K562 (cell line): ENCODE measurements around the gene TBC1D17. TPM values are rescaled to one million over a fixed set of nuclear protein-coding genes. Genes with fewer than 3 reads are reported as not detected.

ENCODE experiments used
- ATAC-seq: fragments of 200-7000 bp; cut with Tn5 transposase; 3 replicates; pipeline ENCODE4 v1.9.1; 2020; ENCODE audit warnings: moderate library complexity
- BruUV-seq: library from RNA; stranded (reverse); fragments of 400-500 nt; replicated peaks from 2 replicates; lab custom pipeline; 2021; lab: Mats Ljungman, UMichigan
- CTCF ChIA-PET: fragments of 300-600 bp; formaldehyde crosslinking; extraction: SDS; loops from one replicate; lab custom pipeline; 2021; ENCODE audit warnings: low intra/inter-chr PET ratio; lab: Yijun Ruan, JAX
- POLR2A ChIA-PET: fragments of 300-600, 350-650 bp; sonication (Branson Sonifier 250); formaldehyde crosslinking; extraction: SDS; loops from one replicate; lab custom pipeline; 2021; ENCODE audit warnings: antibody characterized with exemption, inconsistent platforms; lab: Yijun Ruan, JAX
- DNase-seq, 4 experiments: peaks; one replicate each; pipeline versions ENCODE4 v3.0.0 to v3.0.0-alpha.2; 2011 to 2018; ENCODE audit warnings: low spot score in 3 of 4, mixed read lengths in 3 of 4; ENCODE audit errors: extremely low read depth in 1 of 4
- FAIRE-seq: peaks from 2 replicates; lab custom pipeline; 2011; peaks lifted over from hg19 to GRCh38; lab: Jason Lieb, UNC
- H2AFZ ChIP-seq: 2 replicates; pipeline ENCODE4 v1.6.0; 2011; ENCODE audit warnings: low read depth, low read length, control low read depth, inconsistent platforms
- H3K27ac ChIP-seq: fragments of 200-600 bp; 3 replicates; pipeline ENCODE4 v1.8.0; 2011; ENCODE audit warnings: low read depth, mild to moderate bottlenecking, control low read depth, inconsistent platforms, low read length, moderate library complexity, mixed read lengths; ENCODE audit errors: extremely low read depth
- H3K27me3 ChIP-seq, 2 experiments: fragments of 300-600 bp in 1 of 2; 2 replicates in 1 of 2; 3 replicates in 1 of 2; pipeline versions ENCODE4 v1.6.0 to v1.8.0; 2011; ENCODE audit warnings: inconsistent platforms in 2 of 2, low read length in 2 of 2, mild to moderate bottlenecking in 1 of 2, mixed read lengths in 1 of 2, moderate library complexity in 1 of 2; ENCODE audit not compliant: control insufficient read depth in 2 of 2, insufficient read depth in 2 of 2
- H3K36me3 ChIP-seq: fragments of 300-600 bp; 3 replicates; pipeline ENCODE4 v1.8.0; 2011; ENCODE audit warnings: mild to moderate bottlenecking, low read length, inconsistent platforms; ENCODE audit not compliant: control insufficient read depth, insufficient read depth
- H3K4me1 ChIP-seq, 2 experiments: fragments of 200-600 bp in 1 of 2; replicated peaks in 1 of 2; 2 replicates in 1 of 2; 3 replicates in 1 of 2; pipeline versions ENCODE4 v1.5.1 to v1.8.0; 2011; ENCODE audit warnings: inconsistent platforms in 2 of 2, low read length in 2 of 2, mild to moderate bottlenecking in 1 of 2, mixed read lengths in 1 of 2, moderate library complexity in 1 of 2; ENCODE audit not compliant: control insufficient read depth in 2 of 2, insufficient read depth in 2 of 2
- H3K4me2 ChIP-seq: 2 replicates; pipeline ENCODE4 v1.6.1; 2011; ENCODE audit warnings: low read length, control low read depth, inconsistent platforms, mixed read lengths; ENCODE audit not compliant: insufficient read depth
- H3K4me3 ChIP-seq: fragments of 200-600 bp; sonication (generic), shearing (Covaris generic); 2 replicates; pipeline ENCODE4 v1.5.1; 2016; ENCODE audit warnings: control low read depth, inconsistent platforms
- H3K79me2 ChIP-seq: fragments of 200-600 bp; 3 replicates; pipeline ENCODE4 v1.8.0; 2011; ENCODE audit warnings: low read length, inconsistent platforms; ENCODE audit not compliant: control insufficient read depth, insufficient read depth
- H3K9ac ChIP-seq, 2 experiments: 2 replicates each; pipeline versions ENCODE4 v1.6.0 to v1.6.1; 2011; ENCODE audit warnings: low read depth in 2 of 2, low read length in 2 of 2, control low read depth in 1 of 2, inconsistent platforms in 1 of 2, mild to moderate bottlenecking in 1 of 2, mixed read lengths in 1 of 2; ENCODE audit not compliant: insufficient read depth in 1 of 2
- H3K9me1 ChIP-seq: one replicate; pipeline ENCODE4 v1.6.0; 2011; ENCODE audit warnings: inconsistent platforms, mild to moderate bottlenecking, low read length, moderate library complexity; ENCODE audit not compliant: control insufficient read depth, insufficient read depth
- H3K9me3 ChIP-seq: replicated peaks from 2 replicates; pipeline ENCODE4 v1.5.1; 2011; ENCODE audit warnings: low read depth, low read length, inconsistent platforms; ENCODE audit not compliant: control insufficient read depth, insufficient read depth
- H4K20me1 ChIP-seq: replicated peaks from 2 replicates; pipeline ENCODE4 v1.6.1; 2011; ENCODE audit warnings: low read length, inconsistent platforms, mixed read lengths; ENCODE audit not compliant: control insufficient read depth, insufficient read depth
- CBFB ChIP-seq: sonication (generic); formaldehyde crosslinking; IDR thresholded peaks from 2 replicates; pipeline ENCODE4 v1.4.0; 2020; ENCODE audit warnings: mild to moderate bottlenecking, missing genetic modification reagents
- ELF2 ChIP-seq: fragments of 250-450 bp; sonication (Bioruptor Pico); IDR thresholded peaks from 2 replicates; pipeline ENCODE4 v1.5.0; 2021; ENCODE audit warnings: mild to moderate bottlenecking
- ESRRB ChIP-seq: fragments of 250-450 bp; sonication (Bioruptor Pico); IDR thresholded peaks from 2 replicates; pipeline ENCODE4 v1.5.0; 2020; ENCODE audit warnings: mild to moderate bottlenecking, moderate library complexity, borderline replicate concordance
- GTF2A2 ChIP-seq: IDR thresholded peaks from 2 replicates; pipeline ENCODE4 v1.6.1; 2016; ENCODE audit warnings: mild to moderate bottlenecking, missing genetic modification characterization, missing compliant biosample characterization
- MXI1 ChIP-seq: IDR thresholded peaks from 2 replicates; pipeline ENCODE4 v1.6.1; 2011; ENCODE audit warnings: low read depth, mild to moderate bottlenecking, improper control_type of control experiment, low read length
- NR4A1 ChIP-seq, 2 experiments: fragments of 250-450 bp in 1 of 2; fragments of 450-650 bp in 1 of 2; sonication (Bioruptor Pico) in 1 of 2; IDR thresholded peaks; 2 replicates each; pipeline versions ENCODE4 v1.4.0 to v1.6.1; 2016 to 2020; ENCODE audit warnings: mild to moderate bottlenecking in 2 of 2, missing compliant biosample characterization in 1 of 2, missing genetic modification characterization in 1 of 2, moderate library complexity in 1 of 2
- SAFB2 ChIP-seq: fragments of 200-400 bp; formaldehyde crosslinking; IDR thresholded peaks from 2 replicates; pipeline ENCODE4 v1.6.1; 2018; ENCODE audit warnings: borderline replicate concordance, low read length, low read depth, moderate library complexity; ENCODE audit not compliant: severe bottlenecking
- SAP30 ChIP-seq: fragments of 200-600 bp; sonication (generic); IDR thresholded peaks from 2 replicates; pipeline ENCODE4 v1.6.1; 2012; ENCODE audit warnings: borderline replicate concordance, low read depth, mild to moderate bottlenecking, moderate library complexity, low read length, control low read depth, inconsistent platforms; ENCODE audit not compliant: insufficient read depth, poor library complexity, severe bottlenecking
- TAF9B ChIP-seq: fragments of 450-650 bp; IDR thresholded peaks from 2 replicates; pipeline ENCODE4 v1.6.1; 2018; ENCODE audit warnings: mild to moderate bottlenecking; ENCODE audit not compliant: partially characterized antibody
- ZNF143 ChIP-seq: sonication (generic); formaldehyde crosslinking; IDR thresholded peaks from 2 replicates; pipeline ENCODE4 v1.9.0; 2022; ENCODE audit warnings: mild to moderate bottlenecking, missing genetic modification reagents
- WGBS: fragments of 100-300 bp; shearing (Covaris generic); methylation state at CpG from one replicate; pipeline ENCODE4 v1.1.6; 2016; ENCODE audit warnings: low coverage, mixed read lengths; ENCODE audit not compliant: insufficient coverage; ENCODE audit errors: missing lambda C conversion rate; 5-methylcytosine and 5-hydroxymethylcytosine counted together
- in situ Hi-C: fragments of 300-500 bp; cut with MboI; formaldehyde crosslinking; loops from 4 replicates; pipeline ENCODE4 v1.15.0; 2018; ENCODE audit warnings: inconsistent platforms, mixed read lengths
- intact Hi-C: fragments of 100-400 bp; cut with micrococcal nuclease; formaldehyde crosslinking; loops from 2 replicates; pipeline ENCODE4 v1.14.2; 2022
- polyA plus RNA-seq, 8 experiments: library from polyadenylated mRNA; depleted of rRNA in 4 of 8; stranded (reverse) in 5 of 8; unstranded in 3 of 8; fragments of >200 nt; fragmentation: Nextera tagmentation in 2 of 8; fragmentation: Illumina TruSeq in 1 of 8; extraction: Ambion mirVana in 2 of 8; extraction: Trizol in 1 of 8; gene quantifications; 2 replicates each; pipeline versions ENCODE4 v1.2.1 to v1.2.3, GENCODE V29; 2011 to 2014; ENCODE audit warnings: inconsistent platforms in 1 of 8, missing spikeins in 1 of 8
- total RNA-seq, 7 experiments: library from RNA; depleted of rRNA in 6 of 7; stranded (reverse); fragments of >200 nt in 6 of 7; fragmentation: Illumina TruSeq in 2 of 7; extraction: Trizol in 2 of 7; gene quantifications; 2 replicates each; pipeline versions ENCODE4 v1.2.1 to v1.2.3, GENCODE V29; 2011 to 2021; ENCODE audit warnings: low replicate concordance in 1 of 7
- TF ChIP-seq, protein P1 (sequence below): fragments of 250-450 bp; sonication (Bioruptor Pico); IDR thresholded peaks from 2 replicates; pipeline ENCODE4 v1.8.0; 2022; ENCODE audit warnings: inconsistent platforms
- TF ChIP-seq, protein P2 (sequence below): fragments of 450-650 bp; IDR thresholded peaks from 2 replicates; pipeline ENCODE4 v1.6.1; 2014; ENCODE audit warnings: low read depth, mild to moderate bottlenecking, moderate library complexity, borderline replicate concordance
- TF ChIP-seq, protein P3 (sequence below): fragments of 250-450 bp; sonication (Bioruptor Pico); IDR thresholded peaks from 2 replicates; pipeline ENCODE4 v1.4.0; 2020; ENCODE audit warnings: mild to moderate bottlenecking, moderate library complexity

Gene TBC1D17
- total and polyA plus RNA-seq, 9 of the 15 experiments (the other 6 are each of a cell fraction or from before 2014, with no cell fraction given): 0.42 to 16.0 (median 3.8) TPM

- WGBS: 87% methylated on average over 22 of the region's 23 CpGs
- in situ Hi-C loops (no loop called here), intact Hi-C loops (no loop called here)
- no peaks in the 10 kb centered on the region for H3K79me2 ChIP-seq
- FAIRE-seq: no peak
- no peak for DNase-seq
- no peak overlapping the region for H3K4me2 ChIP-seq
- no TSS peak for BruUV-seq
- H3K27ac ChIP-seq: no peak overlapping the region
- H2AFZ ChIP-seq: no peak overlapping the region
- no peak for ATAC-seq
- peaks cover 3% of the 10 kb centered on the region for H3K9me1 ChIP-seq
- H3K4me3 ChIP-seq: no peak overlapping the region
- TF ChIP-seq, protein P1, sequence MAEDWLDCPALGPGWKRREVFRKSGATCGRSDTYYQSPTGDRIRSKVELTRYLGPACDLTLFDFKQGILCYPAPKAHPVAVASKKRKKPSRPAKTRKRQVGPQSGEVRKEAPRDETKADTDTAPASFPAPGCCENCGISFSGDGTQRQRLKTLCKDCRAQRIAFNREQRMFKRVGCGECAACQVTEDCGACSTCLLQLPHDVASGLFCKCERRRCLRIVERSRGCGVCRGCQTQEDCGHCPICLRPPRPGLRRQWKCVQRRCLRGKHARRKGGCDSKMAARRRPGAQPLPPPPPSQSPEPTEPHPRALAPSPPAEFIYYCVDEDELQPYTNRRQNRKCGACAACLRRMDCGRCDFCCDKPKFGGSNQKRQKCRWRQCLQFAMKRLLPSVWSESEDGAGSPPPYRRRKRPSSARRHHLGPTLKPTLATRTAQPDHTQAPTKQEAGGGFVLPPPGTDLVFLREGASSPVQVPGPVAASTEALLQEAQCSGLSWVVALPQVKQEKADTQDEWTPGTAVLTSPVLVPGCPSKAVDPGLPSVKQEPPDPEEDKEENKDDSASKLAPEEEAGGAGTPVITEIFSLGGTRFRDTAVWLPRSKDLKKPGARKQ: no peak
- TF ChIP-seq, protein P2, sequence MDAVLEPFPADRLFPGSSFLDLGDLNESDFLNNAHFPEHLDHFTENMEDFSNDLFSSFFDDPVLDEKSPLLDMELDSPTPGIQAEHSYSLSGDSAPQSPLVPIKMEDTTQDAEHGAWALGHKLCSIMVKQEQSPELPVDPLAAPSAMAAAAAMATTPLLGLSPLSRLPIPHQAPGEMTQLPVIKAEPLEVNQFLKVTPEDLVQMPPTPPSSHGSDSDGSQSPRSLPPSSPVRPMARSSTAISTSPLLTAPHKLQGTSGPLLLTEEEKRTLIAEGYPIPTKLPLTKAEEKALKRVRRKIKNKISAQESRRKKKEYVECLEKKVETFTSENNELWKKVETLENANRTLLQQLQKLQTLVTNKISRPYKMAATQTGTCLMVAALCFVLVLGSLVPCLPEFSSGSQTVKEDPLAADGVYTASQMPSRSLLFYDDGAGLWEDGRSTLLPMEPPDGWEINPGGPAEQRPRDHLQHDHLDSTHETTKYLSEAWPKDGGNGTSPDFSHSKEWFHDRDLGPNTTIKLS: no peak
- TF ChIP-seq GTF2A2 (no peak), ESRRB (no peak), ELF2 (CRISPR knock-in tag) (no peak), TAF9B (no peak), ZNF143 (CRISPR knock-in tag) (no peak), MXI1 (no peak), CBFB (CRISPR knock-in tag) (no peak), SAP30 (no peak), SAFB2 (no peak), NR4A1 (CRISPR knock-in tag; IDR thresholded peaks at IDR 0.05) (no peak), NR4A1 (tag; IDR thresholded peaks at IDR 0.05) (no peak)
- TF ChIP-seq, protein P3, sequence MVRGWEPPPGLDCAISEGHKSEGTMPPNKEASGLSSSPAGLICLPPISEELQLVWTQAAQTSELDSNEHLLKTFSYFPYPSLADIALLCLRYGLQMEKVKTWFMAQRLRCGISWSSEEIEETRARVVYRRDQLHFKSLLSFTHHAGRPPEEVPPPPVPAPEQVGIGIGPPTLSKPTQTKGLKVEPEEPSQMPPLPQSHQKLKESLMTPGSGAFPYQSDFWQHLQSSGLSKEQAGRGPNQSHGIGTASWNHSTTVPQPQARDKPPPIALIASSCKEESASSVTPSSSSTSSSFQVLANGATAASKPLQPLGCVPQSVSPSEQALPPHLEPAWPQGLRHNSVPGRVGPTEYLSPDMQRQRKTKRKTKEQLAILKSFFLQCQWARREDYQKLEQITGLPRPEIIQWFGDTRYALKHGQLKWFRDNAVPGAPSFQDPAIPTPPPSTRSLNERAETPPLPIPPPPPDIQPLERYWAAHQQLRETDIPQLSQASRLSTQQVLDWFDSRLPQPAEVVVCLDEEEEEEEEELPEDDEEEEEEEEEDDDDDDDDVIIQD (CRISPR knock-in tag): no peak
- no peaks in the 10 kb centered on the region for H3K9me3 ChIP-seq
- H4K20me1 ChIP-seq: no peaks in the 10 kb centered on the region
- ChIA-PET POLR2A (interaction anchor here (1.1 to 1.9 kb wide), 2 partner anchors 9 to 10 kb away, joined by 4 to 12 read pairs; partner anchors contain the start of genes AKT1S1, IL4I1 and TBC1D17), CTCF (no interaction called here)
- H3K4me1 ChIP-seq: peaks cover 12 to 63% of the 10 kb centered on the region in 2 experiments
- peak overlapping the region in 1 of 2 experiments; percentile 43; a peak in 2 of 4 replicates for H3K9ac ChIP-seq
- H3K36me3 ChIP-seq: peaks cover 28% of the 10 kb centered on the region
- no peaks in the 10 kb centered on the region for H3K27me3 ChIP-seq
Observed at GRCh38 chr19:49887037-49887664, 9.6 kb downstream of the TBC1D17 start.
